PC-9 (cell line): Measurements from ENCODE around the gene ESPN. TPM values are rescaled to one million over a fixed set of nuclear protein-coding genes. Genes with fewer than 3 reads are reported as not detected.
A peak's percentile ranks its signal among the peaks of the same experiment; 100 is the strongest.

Experiments
- BruUV-seq: library from RNA; stranded (reverse); fragments of 400-500 nt; replicated peaks from 2 replicates; lab custom pipeline; 2021; lab: Mats Ljungman, UMichigan
- CTCF ChIA-PET: fragments of 300-600 bp; sonication (Branson Sonifier 250); formaldehyde crosslinking; loops from one replicate; lab custom pipeline; 2022; ENCODE audit warnings: antibody characterized with exemption; lab: Charles Lee
- POLR2A ChIA-PET: fragments of 300-600 bp; sonication (Branson Sonifier 250); formaldehyde crosslinking; loops from one replicate; lab custom pipeline; 2022; ENCODE audit warnings: antibody characterized with exemption; ENCODE audit not compliant: unreplicated experiment; lab: Charles Lee
- DNase-seq, 2 experiments: peaks; one replicate each; pipeline versions ENCODE4 v3.0.0 to v3.0.0-alpha.2; 2015 to 2022; ENCODE audit warnings: mixed read lengths in 1 of 2
- H2AFZ ChIP-seq: fragments of 200-600 bp; sonication (generic); 2 replicates; pipeline ENCODE4 v1.8.1; 2017; ENCODE audit warnings: antibody characterized with exemption
- H3F3A ChIP-seq: fragments of 200-600 bp; sonication (generic); 2 replicates; pipeline ENCODE4 v1.8.1; 2017; ENCODE audit warnings: antibody characterized with exemption, mild to moderate bottlenecking, low read depth; ENCODE audit not compliant: insufficient read depth
- H3K27ac ChIP-seq: fragments of 200-600 bp; sonication (generic); 2 replicates; pipeline ENCODE4 v1.6.1; 2016; ENCODE audit warnings: mixed run types
- H3K27me3 ChIP-seq: fragments of 200-600 bp; sonication (generic); 2 replicates; pipeline ENCODE4 v1.6.1; 2016; ENCODE audit warnings: low read depth, mixed run types; ENCODE audit not compliant: insufficient read depth
- H3K36me3 ChIP-seq: fragments of 200-600 bp; sonication (generic); 2 replicates; pipeline ENCODE4 v1.6.1; 2016; ENCODE audit warnings: low read depth, mixed run types
- H3K4me1 ChIP-seq: fragments of 200-600 bp; sonication (generic); replicated peaks from 2 replicates; pipeline ENCODE4 v1.6.1; 2016; ENCODE audit warnings: mixed run types; ENCODE audit not compliant: insufficient read depth
- H3K4me2 ChIP-seq: fragments of 200-600 bp; sonication (generic); 2 replicates; pipeline ENCODE4 v1.6.1; 2017; ENCODE audit warnings: mixed run types
- H3K4me3 ChIP-seq: fragments of 200-600 bp; sonication (generic); 2 replicates; pipeline ENCODE4 v1.6.1; 2016; ENCODE audit warnings: mixed run types
- H3K79me2 ChIP-seq: fragments of 200-600 bp; sonication (generic); 2 replicates; pipeline ENCODE4 v1.6.1; 2017; ENCODE audit warnings: low read depth, mixed run types
- H3K9me2 ChIP-seq: fragments of 200-600 bp; sonication (generic); 2 replicates; pipeline ENCODE4 v1.8.1; 2017; ENCODE audit warnings: mild to moderate bottlenecking; ENCODE audit not compliant: insufficient read depth
- H3K9me3 ChIP-seq: fragments of 200-600 bp; sonication (generic); 2 replicates; pipeline ENCODE4 v1.8.1; 2016; ENCODE audit warnings: low read depth; ENCODE audit not compliant: insufficient read depth
- H4K20me1 ChIP-seq: fragments of 200-600 bp; sonication (generic); 2 replicates; pipeline ENCODE4 v1.8.1; 2017; ENCODE audit not compliant: insufficient read depth
- CTCF ChIP-seq: fragments of 200-600 bp; sonication (generic); conservative IDR thresholded peaks from 2 replicates; pipeline ENCODE4 v1.6.1; 2017; ENCODE audit warnings: mixed run types, antibody characterized with exemption, mild to moderate bottlenecking, moderate library complexity
- EZH2 ChIP-seq: fragments of 200-600 bp; sonication (generic); IDR thresholded peaks from 2 replicates; pipeline ENCODE4 v1.8.0; 2017; ENCODE audit warnings: antibody characterized with exemption, low read depth
- intact Hi-C: fragments of 100-400 bp; cut with micrococcal nuclease; formaldehyde crosslinking; loops from one replicate; pipeline ENCODE4 v1.10.0; 2022; ENCODE audit not compliant: unreplicated experiment
- total RNA-seq: library from RNA; stranded (reverse); gene quantifications from 2 replicates; pipeline ENCODE4 v1.2.3, GENCODE V29; 2021

ESPN gene
- total RNA-seq, 1 experiment from 2014 or later: 18.6 TPM

- POLR2A ChIA-PET: interaction anchor here (0.6 kb wide), 1 partner anchor 161 kb away, joined by 3 read pairs; no protein-coding TSS in a partner anchor
- TF ChIP-seq CTCF (peak; percentile 51), EZH2 (no peak)
- CTCF ChIA-PET: interaction anchor here (0.6 to 0.9 kb wide), 2 partner anchors 53 to 73 kb away, joined by 3 to 6 read pairs; partner anchors contain the start of gene HES2
- intact Hi-C loops: no loop called here
- H3K27me3 ChIP-seq: no peaks in the 10 kb centered on the region
- peak overlapping the region; percentile 71 for H3K4me2 ChIP-seq
- no TSS peak for BruUV-seq
- peak overlapping the region; percentile 84 for H3K27ac ChIP-seq
- no peak overlapping the region for H3K4me3 ChIP-seq
- no peaks in the 10 kb centered on the region for H4K20me1 ChIP-seq
- H3K9me2 ChIP-seq: no peaks in the 10 kb centered on the region
- peaks cover 10% of the 10 kb centered on the region; the same call in 1 of the 2 replicates for H3F3A ChIP-seq
- H2AFZ ChIP-seq: no peak overlapping the region
- DNase-seq: no peak
- no peaks in the 10 kb centered on the region for H3K36me3 ChIP-seq
- H3K79me2 ChIP-seq: no peaks in the 10 kb centered on the region
- H3K9me3 ChIP-seq: no peaks in the 10 kb centered on the region
- peaks cover 11% of the 10 kb centered on the region; the same call in 1 of the 2 replicates for H3K4me1 ChIP-seq
Measured at GRCh38 chr1:6472391-6472790, 47.8 kb downstream of the ESPN start.

GRCh38 chr1:6473156-6473555 lies 48.6 kb downstream of the ESPN start:
- H3F3A ChIP-seq: peaks cover 10% of the 10 kb centered on the region; the same call in 1 of the 2 replicates
- intact Hi-C loops: no loop called here
- H4K20me1 ChIP-seq: no peaks in the 10 kb centered on the region
- no peak overlapping the region for H2AFZ ChIP-seq
- DNase-seq: no peak
- no peaks in the 10 kb centered on the region for H3K36me3 ChIP-seq
- H3K9me3 ChIP-seq: no peaks in the 10 kb centered on the region
- H3K4me3 ChIP-seq: no peak overlapping the region
- BruUV-seq: no TSS peak
- ChIA-PET CTCF (interaction anchor here (0.6 kb wide), 1 partner anchor 74 kb away, joined by 3 read pairs; no protein-coding TSS in a partner anchor), POLR2A (no interaction called here)
- H3K79me2 ChIP-seq: no peaks in the 10 kb centered on the region
- H3K4me2 ChIP-seq: no peak overlapping the region
- peaks cover 11% of the 10 kb centered on the region; the same call in 1 of the 2 replicates for H3K4me1 ChIP-seq
- TF ChIP-seq CTCF (no peak), EZH2 (no peak)
- no peaks in the 10 kb centered on the region for H3K9me2 ChIP-seq
- no peaks in the 10 kb centered on the region for H3K27me3 ChIP-seq
- H3K27ac ChIP-seq: no peak overlapping the region

GRCh38 chr1:6473974-6474814 lies 49.6 kb downstream of the ESPN start:
- Histone ChIP-seq H3K9me2 (no peaks in the 10 kb centered on the region), H3K27me3 (no peaks in the 10 kb centered on the region), H3F3A (peaks cover 10% of the 10 kb centered on the region; the same call in 1 of the 2 replicates), H3K9me3 (no peaks in the 10 kb centered on the region), H3K4me3 (no peak overlapping the region), H3K79me2 (no peaks in the 10 kb centered on the region), H4K20me1 (no peaks in the 10 kb centered on the region), H3K27ac (no peak overlapping the region), H3K36me3 (no peaks in the 10 kb centered on the region), H2AFZ (no peak overlapping the region), H3K4me2 (no peak overlapping the region), H3K4me1 (peaks cover 11% of the 10 kb centered on the region; the same call in 1 of the 2 replicates)
- no TSS peak for BruUV-seq
- TF ChIP-seq CTCF: no peak
- no peak for TF ChIP-seq EZH2
- intact Hi-C loops: no loop called here
- DNase-seq: no peak
- ChIA-PET CTCF (interaction anchor here (0.6 kb wide), 1 partner anchor 632 kb away, joined by 21 read pairs; no protein-coding TSS in a partner anchor), POLR2A (no interaction called here)
